GM12874 (cell line): ENCODE measurements around the gene FARS2.

Source experiments
- TF ChIP-seq, protein P1 (sequence below): IDR thresholded peaks from 2 replicates; pipeline ENCODE4 v1.5.1; 2011; ENCODE audit warnings: low read depth, mild to moderate bottlenecking, control low read depth, low read length, moderate library complexity; ENCODE audit not compliant: insufficient read depth

Gene FARS2

DNA sequence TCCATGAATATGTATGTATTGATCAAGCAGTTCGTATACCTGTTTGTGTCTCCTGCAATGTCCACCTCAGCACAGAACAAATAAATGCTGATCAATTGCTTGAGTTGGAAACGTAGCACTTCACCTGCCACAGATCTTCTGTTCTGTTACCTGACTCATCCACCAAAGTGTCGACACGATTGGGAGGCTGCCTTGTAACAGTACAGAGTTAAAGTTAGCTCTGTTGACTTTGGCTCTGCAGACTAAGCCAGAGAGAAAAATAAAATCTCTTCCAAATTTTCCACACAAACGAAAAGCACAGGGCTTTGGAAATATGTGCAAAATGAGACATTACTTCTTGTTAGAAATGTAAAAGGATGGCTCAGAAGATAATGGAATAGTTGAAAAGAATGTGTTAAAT, 500.1 kb downstream of the FARS2 start:
- TF ChIP-seq, protein P1, sequence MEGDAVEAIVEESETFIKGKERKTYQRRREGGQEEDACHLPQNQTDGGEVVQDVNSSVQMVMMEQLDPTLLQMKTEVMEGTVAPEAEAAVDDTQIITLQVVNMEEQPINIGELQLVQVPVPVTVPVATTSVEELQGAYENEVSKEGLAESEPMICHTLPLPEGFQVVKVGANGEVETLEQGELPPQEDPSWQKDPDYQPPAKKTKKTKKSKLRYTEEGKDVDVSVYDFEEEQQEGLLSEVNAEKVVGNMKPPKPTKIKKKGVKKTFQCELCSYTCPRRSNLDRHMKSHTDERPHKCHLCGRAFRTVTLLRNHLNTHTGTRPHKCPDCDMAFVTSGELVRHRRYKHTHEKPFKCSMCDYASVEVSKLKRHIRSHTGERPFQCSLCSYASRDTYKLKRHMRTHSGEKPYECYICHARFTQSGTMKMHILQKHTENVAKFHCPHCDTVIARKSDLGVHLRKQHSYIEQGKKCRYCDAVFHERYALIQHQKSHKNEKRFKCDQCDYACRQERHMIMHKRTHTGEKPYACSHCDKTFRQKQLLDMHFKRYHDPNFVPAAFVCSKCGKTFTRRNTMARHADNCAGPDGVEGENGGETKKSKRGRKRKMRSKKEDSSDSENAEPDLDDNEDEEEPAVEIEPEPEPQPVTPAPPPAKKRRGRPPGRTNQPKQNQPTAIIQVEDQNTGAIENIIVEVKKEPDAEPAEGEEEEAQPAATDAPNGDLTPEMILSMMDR: no peak

DNA sequence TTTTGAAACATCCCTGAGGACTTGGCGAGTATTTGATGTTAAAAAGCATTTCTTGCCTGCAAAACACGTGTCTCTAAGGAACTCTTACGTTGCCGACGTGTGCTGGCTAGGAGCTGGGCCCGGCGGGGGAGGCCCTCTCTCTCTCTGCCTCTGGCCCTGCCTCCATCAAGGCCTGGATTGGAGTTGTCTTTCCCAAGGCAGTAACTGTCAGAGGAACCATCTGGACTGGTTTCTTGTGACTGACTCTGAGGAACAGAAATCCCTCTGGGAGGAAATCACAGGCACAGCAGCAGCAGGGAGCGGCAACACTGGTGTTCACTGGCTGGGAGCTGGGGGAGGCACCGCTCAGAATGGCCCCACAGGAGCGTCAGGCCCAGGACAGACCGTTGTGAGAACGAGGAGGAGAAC, 501.3 kb downstream of the FARS2 start:
- TF ChIP-seq, protein P1: no peak

DNA sequence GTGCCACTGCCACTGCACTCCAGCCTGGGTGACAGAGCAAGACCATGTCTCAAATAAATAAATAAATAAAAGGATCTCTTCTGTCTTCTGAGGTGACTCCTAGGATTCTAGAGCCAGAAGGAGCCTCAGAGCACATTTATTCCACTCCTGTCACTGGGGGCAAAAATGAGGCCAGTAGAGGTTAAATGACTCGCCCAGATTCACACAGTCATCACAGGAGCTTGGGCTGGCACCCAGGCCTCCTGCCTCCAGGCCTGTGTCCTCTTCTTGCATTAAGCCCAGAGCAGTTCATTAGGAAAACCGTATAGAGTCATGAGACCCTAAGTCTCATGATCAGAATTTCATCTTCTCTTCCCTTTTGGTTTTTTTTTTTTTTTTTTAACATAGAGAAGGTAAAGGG, 502.1 kb downstream of the FARS2 start:
- TF ChIP-seq, protein P1: no peak

DNA sequence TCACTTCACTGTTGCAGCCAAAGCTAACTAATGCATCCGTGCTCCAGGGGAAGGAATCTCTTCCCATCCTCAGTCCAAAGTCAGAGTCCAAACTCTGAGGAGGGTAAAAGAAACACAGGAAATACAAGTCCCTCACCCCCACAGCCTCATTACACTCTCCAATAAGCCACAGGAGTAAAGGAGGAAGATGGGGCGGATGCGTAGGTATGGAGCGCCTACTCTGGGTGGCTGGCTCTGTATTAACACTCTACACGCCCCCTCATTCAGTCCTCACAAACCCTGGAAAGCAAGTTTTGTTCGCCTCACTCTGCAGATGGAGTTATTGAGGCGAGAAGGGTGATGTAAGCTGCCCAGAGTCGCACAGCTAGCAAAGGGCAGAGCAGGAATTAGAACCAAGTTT, 502.6 kb downstream of the FARS2 start:
- TF ChIP-seq, protein P1: no peak

DNA sequence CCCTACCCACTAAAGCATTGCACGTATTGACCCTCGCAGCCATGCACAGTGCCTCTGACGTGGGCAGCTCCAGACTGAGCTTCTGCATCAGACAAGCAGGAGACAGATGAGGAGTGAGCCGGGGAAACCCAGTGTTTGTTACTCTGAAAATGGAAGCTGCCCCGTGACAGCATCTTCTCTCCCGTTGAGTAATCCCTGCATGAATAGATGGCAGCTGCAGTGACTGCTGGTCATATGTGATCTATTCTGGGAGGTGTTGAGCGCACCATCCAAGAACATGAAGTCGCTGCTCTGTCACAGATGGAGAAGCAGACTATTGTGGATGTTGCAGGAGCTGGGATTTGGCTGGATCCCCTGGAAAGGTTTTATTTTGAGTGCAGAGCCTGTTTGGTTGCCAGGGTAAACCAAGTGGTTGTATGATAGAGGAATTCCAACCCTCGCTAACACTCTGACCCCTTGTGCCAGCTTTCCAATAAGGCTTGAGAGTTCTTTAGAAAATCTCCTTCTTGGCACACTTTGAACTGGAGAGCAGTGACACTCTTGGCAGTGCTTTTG, 503.2 kb downstream of the FARS2 start:
- TF ChIP-seq, protein P1: no peak

DNA sequence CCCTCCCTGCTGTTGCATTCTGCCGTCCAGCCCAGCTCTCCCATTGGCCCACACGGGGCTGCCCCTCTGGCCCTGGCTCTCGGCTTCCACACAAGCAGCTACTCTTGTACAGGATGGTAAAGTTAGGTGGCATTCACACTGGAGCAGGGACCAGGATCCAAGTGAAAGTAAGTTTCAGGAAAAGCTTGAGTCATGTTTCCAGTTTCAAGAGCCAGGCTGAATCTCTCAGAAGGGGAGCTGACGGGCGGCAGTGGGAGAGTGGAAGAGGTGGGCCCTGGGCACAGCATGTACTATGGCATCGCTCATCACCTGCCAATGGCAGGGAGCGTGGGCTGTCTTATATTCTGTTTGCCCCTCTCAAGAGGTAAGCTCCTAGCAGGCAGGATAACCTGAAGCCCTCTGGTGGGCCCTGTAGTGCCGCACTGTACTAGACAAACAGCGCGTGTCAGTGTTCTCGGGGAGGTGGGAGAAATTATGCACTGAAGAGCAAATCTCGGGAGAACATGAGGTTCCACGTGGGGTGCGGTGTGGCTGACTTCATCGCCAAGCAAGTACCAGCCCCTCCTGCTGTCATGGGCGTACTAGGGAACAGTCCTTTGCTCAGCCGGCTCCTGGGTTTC, 503.9 kb downstream of the FARS2 start:
- TF ChIP-seq, protein P1: no peak

DNA sequence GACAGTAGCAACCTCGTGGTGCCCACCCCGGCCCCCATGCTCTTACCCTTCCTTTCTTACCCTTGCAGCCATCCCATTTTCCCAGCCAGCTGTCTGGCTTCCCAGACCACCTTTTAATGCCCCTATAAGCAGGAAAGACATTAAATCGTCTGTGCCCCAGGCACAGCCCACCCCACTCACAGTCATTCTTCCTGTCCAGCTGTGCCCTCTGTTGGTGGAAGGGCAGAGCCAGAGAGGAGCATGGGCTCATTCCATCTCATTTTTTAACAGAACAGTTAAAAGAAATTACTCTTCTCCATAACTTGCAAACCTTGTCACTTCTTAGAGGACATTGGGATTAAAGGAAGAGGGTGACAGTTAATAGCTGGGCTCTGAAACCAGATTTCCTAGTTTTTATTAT, 504.9 kb downstream of the FARS2 start:
- TF ChIP-seq, protein P1: no peak

DNA sequence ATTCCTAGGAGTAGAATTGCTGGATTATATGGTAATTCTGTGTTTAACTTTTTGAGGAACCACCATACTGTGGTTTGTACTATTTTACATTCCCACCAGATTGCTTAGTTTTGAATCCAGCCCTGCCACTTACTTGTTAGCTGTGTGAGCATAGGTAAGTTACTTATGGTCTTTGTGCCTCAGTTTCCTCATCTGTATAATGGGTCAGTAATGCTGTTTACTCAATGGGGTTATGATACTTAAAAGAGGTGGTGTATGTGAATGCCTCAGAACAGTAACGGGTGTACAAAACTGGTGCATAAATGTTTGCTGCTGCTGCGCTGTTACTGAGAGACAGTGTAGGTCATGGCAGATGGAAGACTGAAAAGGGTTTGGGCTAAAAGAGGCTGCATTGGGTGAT, 506.2 kb downstream of the FARS2 start:
- TF ChIP-seq, protein P1: no peak
